Right kidney (tissue), 9 donors: ENCODE measurements around the gene ARHGAP33.
A peak's percentile ranks its signal among the peaks of the same experiment; 100 is the strongest.

Source experiments
- DNase-seq: peaks from one replicate; pipeline ENCODE4 v3.0.0-alpha.2; 2016
- long read RNA-seq, 8 donors: transcript quantifications; one replicate each; lab custom pipeline, GENCODE V29; 2026

ARHGAP33 gene
- long read RNA-seq, donor 1, partial matches to known transcripts, result 14 of 15 reads
- long read RNA-seq, donor 1, other reads (novel, unspliced or antisense), result 0 of 15 reads
- long read RNA-seq, donor 2, result 0 reads
- long read RNA-seq, donor 3, partial matches to known transcripts, result 11 of 12 reads
- long read RNA-seq, donor 3, other reads (novel, unspliced or antisense), result 0 of 12 reads
- long read RNA-seq, donor 4, partial matches to known transcripts, result 610 of 615 reads
- long read RNA-seq, donor 4, other reads (novel, unspliced or antisense), result 5 of 615 reads
- long read RNA-seq, donor 5, partial matches to known transcripts, result 15 of 15 reads
- long read RNA-seq, donor 5, other reads (novel, unspliced or antisense), result 0 of 15 reads
- long read RNA-seq, donor 6, partial matches to known transcripts, result 130 of 142 reads
- long read RNA-seq, donor 6, other reads (novel, unspliced or antisense), result 11 of 142 reads
- long read RNA-seq, donor 7, result 0 reads
- long read RNA-seq, donor 8, partial matches to known transcripts, result 6 of 7 reads
- long read RNA-seq, donor 8, other reads (novel, unspliced or antisense), result 0 of 7 reads

GRCh38 chr19:35775298-35776101 lies at the start of gene ARHGAP33:
TSS of gene ARHGAP33 (plus strand) at chr19:35775564. CDS start at chr19:35775659, 95 bp downstream.
- peak; percentile 86 for DNase-seq

- DNase-seq, result no peak
Measured at GRCh38 chr19:35727053-35727955, 48.1 kb upstream of the ARHGAP33 start.

GRCh38 chr19:35727956-35728706 lies 47.2 kb upstream of the ARHGAP33 start:
- no peak for DNase-seq

- DNase-seq, result no peak
Measured at GRCh38 chr19:35729021-35729420, 46.3 kb upstream of the ARHGAP33 start.

GRCh38 chr19:35729763-35730162 lies 45.6 kb upstream of the ARHGAP33 start:
- DNase-seq, result no peak

- no peak for DNase-seq
Measured at GRCh38 chr19:35730326-35730725, 45.0 kb upstream of the ARHGAP33 start.

GRCh38 chr19:35731353-35731752 lies 44.0 kb upstream of the ARHGAP33 start:
- no peak for DNase-seq

- DNase-seq, result no peak
Measured at GRCh38 chr19:35731779-35732405, 43.5 kb upstream of the ARHGAP33 start.

- DNase-seq, result no peak
Measured at GRCh38 chr19:35732540-35733179, 42.7 kb upstream of the ARHGAP33 start.

GRCh38 chr19:35733180-35734125 lies 41.9 kb upstream of the ARHGAP33 start:
- no peak for DNase-seq

GRCh38 chr19:35734273-35734672 lies 41.1 kb upstream of the ARHGAP33 start:
- no peak for DNase-seq

GRCh38 chr19:35734889-35735288 lies 40.5 kb upstream of the ARHGAP33 start:
- no peak for DNase-seq

- no peak for DNase-seq
Measured at GRCh38 chr19:35736913-35737886, 38.2 kb upstream of the ARHGAP33 start.

- no peak for DNase-seq
Measured at GRCh38 chr19:35738021-35738886, 37.1 kb upstream of the ARHGAP33 start.

GRCh38 chr19:35738887-35739229 lies 36.5 kb upstream of the ARHGAP33 start:
- DNase-seq, result no peak

GRCh38 chr19:35739275-35740107 lies 35.9 kb upstream of the ARHGAP33 start:
- DNase-seq, result no peak
